Activated CD4-positive, alpha-beta T cell treated with anti-CD3 and anti-CD28 coated beads, Interleukin-2, amount 50 U/mL, for 16 hours (primary cell): ENCODE results near the gene CHML.

Experiments used
- DNase-seq: peaks from one replicate; pipeline ENCODE4 v3.0.0-alpha.2; 2020

The CHML gene

GRCh38 chr1:241615043-241615974, 24.9 kb downstream of the CHML start:
- DNase-seq: no peak

- DNase-seq: no peak
These were observed 25.6 kb downstream of the CHML start for GRCh38 chr1:241614572-241614971.

GRCh38 chr1:241614144-241614543, 26.0 kb downstream of the CHML start:
- DNase-seq: no peak

- peak; percentile 16 for DNase-seq
These were observed 27.4 kb downstream of the CHML start for GRCh38 chr1:241612533-241613477.

- DNase-seq: no peak
These were observed 28.4 kb downstream of the CHML start for GRCh38 chr1:241611736-241612135.

- DNase-seq: peak; percentile 63
These were observed 29.1 kb downstream of the CHML start for GRCh38 chr1:241611063-241611462.

GRCh38 chr1:241610056-241610815, 29.9 kb downstream of the CHML start:
- DNase-seq: no peak

GRCh38 chr1:241608379-241609033, 31.7 kb downstream of the CHML start:
- DNase-seq: peak; percentile 13

- DNase-seq: no peak
These were observed 32.7 kb downstream of the CHML start for GRCh38 chr1:241607497-241607896.

- DNase-seq: no peak
These were observed 33.6 kb downstream of the CHML start for GRCh38 chr1:241606544-241606943.

- no peak for DNase-seq
These were observed 34.9 kb downstream of the CHML start for GRCh38 chr1:241605146-241605805.

GRCh38 chr1:241603731-241604245, 36.4 kb downstream of the CHML start:
- no peak for DNase-seq

GRCh38 chr1:241600496-241600901, 39.7 kb downstream of the CHML start:
- DNase-seq: peak; percentile 20

- DNase-seq: no peak
These were observed 41.9 kb downstream of the CHML start for GRCh38 chr1:241598249-241598648.

- no peak for DNase-seq
These were observed 43.5 kb downstream of the CHML start for GRCh38 chr1:241596633-241597032.

- DNase-seq: no peak
These were observed 47.0 kb downstream of the CHML start for GRCh38 chr1:241593186-241593585.

- DNase-seq: peak; percentile 63
These were observed 47.8 kb downstream of the CHML start for GRCh38 chr1:241592273-241592958.

- no peak for DNase-seq
These were observed 48.4 kb downstream of the CHML start for GRCh38 chr1:241591736-241592135.

GRCh38 chr1:241591317-241591716, 48.9 kb downstream of the CHML start:
- DNase-seq: no peak

GRCh38 chr1:241590719-241591118, 49.5 kb downstream of the CHML start:
- DNase-seq: no peak
